Fibroblast of gingiva (primary cell): ENCODE measurements around the gene SNCAIP.
A peak's percentile ranks its signal among the peaks of the same experiment; 100 is the strongest.

Experiments used
- DNase-seq: peaks from one replicate; pipeline ENCODE4 v3.0.0-alpha.2; 2011; ENCODE audit warnings: low read depth

Gene SNCAIP

GRCh38 chr5:122400938-122401337 lies 88.9 kb downstream of the SNCAIP start:
- peak; percentile 8 for DNase-seq

- DNase-seq = no peak
These were observed 90.1 kb downstream of the SNCAIP start for GRCh38 chr5:122401976-122402725.

GRCh38 chr5:122402955-122403685 lies 91.1 kb downstream of the SNCAIP start:
- DNase-seq = no peak

- DNase-seq = peak; percentile 65
These were observed 92.0 kb downstream of the SNCAIP start for GRCh38 chr5:122404018-122404417.

- DNase-seq = no peak
These were observed 92.8 kb downstream of the SNCAIP start for GRCh38 chr5:122404653-122405362.

GRCh38 chr5:122405751-122406150 lies 93.7 kb downstream of the SNCAIP start:
- DNase-seq = no peak

GRCh38 chr5:122406181-122406580 lies 94.1 kb downstream of the SNCAIP start:
- no peak for DNase-seq

- no peak for DNase-seq
These were observed 96.7 kb downstream of the SNCAIP start for GRCh38 chr5:122408592-122409224.

- no peak for DNase-seq
These were observed 100.9 kb downstream of the SNCAIP start for GRCh38 chr5:122412966-122413365.

- no peak for DNase-seq
These were observed 101.7 kb downstream of the SNCAIP start for GRCh38 chr5:122413722-122414121.

GRCh38 chr5:122415030-122415800 lies 103.2 kb downstream of the SNCAIP start:
- peak; percentile 67 for DNase-seq

GRCh38 chr5:122415801-122416120 lies 103.7 kb downstream of the SNCAIP start:
- no peak for DNase-seq

- no peak for DNase-seq
These were observed 107.3 kb downstream of the SNCAIP start for GRCh38 chr5:122419142-122419894.

GRCh38 chr5:122420091-122420490 lies 108.1 kb downstream of the SNCAIP start:
- DNase-seq = peak; percentile 26

- no peak for DNase-seq
These were observed 108.7 kb downstream of the SNCAIP start for GRCh38 chr5:122420537-122421236.

- DNase-seq = no peak
These were observed 109.5 kb downstream of the SNCAIP start for GRCh38 chr5:122421374-122422079.

GRCh38 chr5:122423221-122423620 lies 111.2 kb downstream of the SNCAIP start:
- DNase-seq = no peak

- DNase-seq = no peak
These were observed 112.1 kb downstream of the SNCAIP start for GRCh38 chr5:122424132-122424531.

- no peak for DNase-seq
These were observed 114.3 kb downstream of the SNCAIP start for GRCh38 chr5:122426301-122426700.

- no peak for DNase-seq
These were observed 115.6 kb downstream of the SNCAIP start for GRCh38 chr5:122427621-122428020.
